CD4-positive, alpha-beta memory T cell (primary cell): ENCODE results near the gene SLC4A11. TPM values are rescaled to one million over a fixed set of nuclear protein-coding genes. Genes with fewer than 3 reads are reported as not detected.

Experiments used
- CTCF ChIA-PET: fragments of 350-600 bp; sonication (Branson Sonifier 250); formaldehyde crosslinking; loops from one replicate; lab custom pipeline; 2021; ENCODE audit warnings: inconsistent platforms; ENCODE audit not compliant: partially characterized antibody; lab: Charles Lee
- POLR2A ChIA-PET: fragments of 350-600 bp; sonication (Branson Sonifier 250); formaldehyde crosslinking; loops from one replicate; lab custom pipeline; 2021; ENCODE audit not compliant: partially characterized antibody; lab: Charles Lee
- DNase-seq, 5 donors: peaks; one replicate each; pipeline versions ENCODE4 v3.0.0 to v3.0.0-alpha.2; 2020 to 2022; ENCODE audit warnings: mixed read lengths in 1 of 5
- H3K27ac ChIP-seq: one replicate; pipeline ENCODE4 v1.7.0; 2013; ENCODE audit warnings: low read depth, low read length
- H3K27me3 ChIP-seq: 2 replicates; pipeline ENCODE4 v1.7.0; 2013; ENCODE audit warnings: mild to moderate bottlenecking, low read length, moderate library complexity; ENCODE audit not compliant: insufficient read depth
- H3K36me3 ChIP-seq: 2 replicates; pipeline ENCODE4 v1.7.0; 2013; ENCODE audit warnings: mild to moderate bottlenecking, low read length, moderate library complexity; ENCODE audit not compliant: insufficient read depth
- H3K4me1 ChIP-seq: 2 replicates; pipeline ENCODE4 v1.7.0; 2013; ENCODE audit warnings: mild to moderate bottlenecking, low read length, moderate library complexity; ENCODE audit not compliant: insufficient read depth
- H3K4me3 ChIP-seq, 2 donors: one replicate each; pipeline ENCODE4 v1.7.0; 2013; ENCODE audit warnings: low read length in 2 of 2, mild to moderate bottlenecking in 1 of 2
- H3K9me3 ChIP-seq, 2 donors: one replicate each; pipeline ENCODE4 v1.7.0; 2013; ENCODE audit warnings: low read length in 2 of 2, control low read depth in 1 of 2; ENCODE audit not compliant: control insufficient read depth in 1 of 2
- H3K27ac Mint-ChIP-seq, 7 donors: one replicate each; pipeline ENCODE4 v1.8.0; 2020 to 2021; ENCODE audit warnings: mixed read lengths in 7 of 7, mild to moderate bottlenecking in 6 of 7, inconsistent platforms in 3 of 7, moderate library complexity in 3 of 7
- H3K27me3 Mint-ChIP-seq, 2 donors: one replicate each; pipeline ENCODE4 v1.8.0; 2020 to 2021; ENCODE audit warnings: mixed read lengths in 2 of 2
- H3K36me3 Mint-ChIP-seq, 2 donors: one replicate each; pipeline ENCODE4 v1.8.0; 2020 to 2021; ENCODE audit warnings: mixed read lengths in 2 of 2, inconsistent platforms in 1 of 2, mild to moderate bottlenecking in 1 of 2
- H3K4me1 Mint-ChIP-seq, 4 donors: one replicate each; pipeline ENCODE4 v1.8.0; 2020 to 2021; ENCODE audit warnings: mixed read lengths in 4 of 4, mild to moderate bottlenecking in 1 of 4
- H3K4me3 Mint-ChIP-seq, 8 donors: one replicate each; pipeline ENCODE4 v1.8.0; 2020 to 2021; ENCODE audit warnings: mixed read lengths in 8 of 8, mild to moderate bottlenecking in 7 of 8, moderate library complexity in 6 of 8, inconsistent platforms in 3 of 8
- H3K9me3 Mint-ChIP-seq, 8 donors: one replicate each; pipeline ENCODE4 v1.8.0; 2020 to 2021; ENCODE audit warnings: mixed read lengths in 8 of 8, mild to moderate bottlenecking in 5 of 8, inconsistent platforms in 3 of 8, moderate library complexity in 1 of 8
- intact Hi-C: fragments of 100-400 bp; cut with micrococcal nuclease; formaldehyde crosslinking; loops from one replicate; pipeline ENCODE4 v1.15.1; 2023
- polyA plus RNA-seq, 2 donors: library from polyadenylated mRNA; unstranded; fragments of 300-500 nt; fragmentation: Illumina TruSeq; gene quantifications; one replicate each; pipeline ENCODE4 v1.2.3, GENCODE V29; 2021
- total RNA-seq, 2 experiments: library from RNA; stranded (reverse); gene quantifications; one replicate each; pipeline ENCODE4 v1.2.3, GENCODE V29; 2021

The SLC4A11 gene
- total and polyA plus RNA-seq, 4 experiments from 2014 or later: 0.35 to 0.83 (median 0.37) TPM; not detected in 1

DNA sequence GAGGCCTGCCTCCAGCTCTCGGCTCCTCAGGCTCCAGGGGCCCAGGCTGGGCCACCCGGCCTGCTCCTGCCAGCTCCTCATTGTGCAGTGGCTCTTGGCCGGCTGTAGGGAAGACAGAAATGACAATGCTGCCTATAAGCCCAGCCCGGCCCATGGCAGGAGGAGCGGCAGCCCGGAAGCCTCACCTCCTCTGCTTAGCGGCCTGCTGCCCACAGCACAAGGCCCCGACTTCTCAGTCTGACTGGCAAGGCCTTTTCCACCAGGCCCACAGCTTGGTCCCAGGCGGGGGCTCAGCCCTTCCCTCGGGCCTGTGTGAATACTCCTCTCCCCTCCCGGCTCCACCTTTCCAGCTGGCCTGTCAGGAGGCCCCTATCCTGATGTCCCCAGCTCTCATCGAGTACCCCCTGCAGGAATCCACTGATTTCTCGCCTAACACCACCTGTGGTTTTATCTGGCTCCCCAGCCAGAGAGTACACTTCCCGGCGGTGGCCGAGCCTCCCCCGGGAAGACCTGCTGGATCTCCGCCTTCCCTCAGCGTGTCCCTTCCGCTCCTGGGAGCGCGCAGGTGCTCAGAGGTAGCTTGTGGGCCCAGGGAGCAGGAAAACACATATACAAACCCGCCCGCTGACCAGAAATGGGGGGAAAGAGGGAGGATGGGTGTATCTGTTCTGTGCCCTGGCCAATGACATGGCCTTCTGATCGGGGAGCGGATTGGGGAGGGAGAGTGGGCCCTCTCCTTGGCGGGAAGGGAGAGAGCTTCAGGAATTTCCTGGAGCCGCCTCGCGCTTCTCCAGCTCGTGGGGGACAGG, 35.5 kb downstream of the SLC4A11 start:
- Histone ChIP-seq H3K4me3 (peak overlapping the region; percentile 94 to 99), H3K9me3 (no peaks in the 10 kb centered on the region), H3K27me3 (no peaks in the 10 kb centered on the region), H3K4me1 (peaks cover 27% of the 10 kb centered on the region), H3K36me3 (peaks cover 18% of the 10 kb centered on the region), H3K27ac (peak overlapping the region; percentile 91)
- CTCF ChIA-PET: interaction anchor here (0.6 to 1.1 kb wide), 4 partner anchors 16 to 44 kb away, joined by 3 to 4 read pairs (median 3); partner anchors contain the start of genes FASTKD5 and UBOX5
- Mint-ChIP-seq H3K9me3 (no peaks in the 10 kb centered on the region), H3K27me3 (no peaks in the 10 kb centered on the region), H3K4me1 (peaks cover 5 to 33% (median 18%) of the 10 kb centered on the region in 4 donors), H3K36me3 (peaks cover 20 to 40% of the 10 kb centered on the region in 2 donors), H3K4me3 (peak overlapping the region; percentile 93 to 98 (median 97)), H3K27ac (peak overlapping the region; percentile 96 to 97 (median 97))
- POLR2A ChIA-PET: interaction anchor here (0.9 to 2.9 kb wide), 12 partner anchors 12 to 564 kb away, joined by 3 to 29 read pairs (median 4); partner anchors contain the start of genes ADISSP, FASTKD5, MRPS26 and UBOX5
- intact Hi-C loops: loop anchor here (1.0 to 5.0 kb wide), 4 partner anchors 30 to 205 kb away; partner anchors contain the start of genes FASTKD5, LZTS3 and UBOX5
- peak in 4 of 5 donors; percentile 11 to 54 (median 20) for DNase-seq

DNA sequence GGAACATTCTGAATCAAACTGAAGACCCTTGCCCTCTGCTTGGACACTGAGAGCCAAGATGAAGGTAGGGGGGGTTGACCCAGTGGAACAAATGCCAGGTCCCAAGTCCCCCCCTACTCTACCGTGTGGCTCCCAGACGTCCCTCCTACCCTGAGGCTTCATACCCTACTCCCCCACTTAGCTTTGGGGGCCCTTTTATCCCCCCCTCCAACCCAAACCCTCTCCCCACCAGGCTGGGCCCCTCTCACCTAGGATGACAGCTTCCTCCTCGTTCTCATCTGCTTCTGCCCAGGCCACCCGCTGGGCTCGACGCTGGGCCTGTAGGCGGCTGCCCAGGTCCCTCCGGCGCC, 36.0 kb downstream of the SLC4A11 start:
- Mint-ChIP-seq H3K27ac (peak overlapping the region in 6 of 7 donors; percentile 24 to 97 (median 96)), H3K27me3 (no peaks in the 10 kb centered on the region), H3K9me3 (no peaks in the 10 kb centered on the region), H3K4me3 (peak overlapping the region; percentile 17 to 98 (median 85)), H3K36me3 (peaks cover 20 to 40% of the 10 kb centered on the region in 2 donors), H3K4me1 (peaks cover 5 to 27% (median 18%) of the 10 kb centered on the region in 4 donors)
- Histone ChIP-seq H3K4me1 (peaks cover 22% of the 10 kb centered on the region), H3K9me3 (no peaks in the 10 kb centered on the region), H3K27ac (peak overlapping the region; percentile 91), H3K36me3 (peaks cover 18% of the 10 kb centered on the region), H3K27me3 (no peaks in the 10 kb centered on the region), H3K4me3 (peak overlapping the region; percentile 94 to 99)
- DNase-seq: no peak
- intact Hi-C loops: loop anchor here (5.0 kb wide), 1 partner anchor 151 kb away; no protein-coding TSS in a partner anchor
- POLR2A ChIA-PET: interaction anchor here (0.7 to 2.9 kb wide), 11 partner anchors 12 to 565 kb away, joined by 3 to 29 read pairs (median 4); partner anchors contain the start of genes ADISSP, FASTKD5, MRPS26 and UBOX5
- CTCF ChIA-PET: interaction anchor here (0.7 to 1.1 kb wide), 2 partner anchors 16 to 37 kb away, joined by 3 to 4 read pairs; no protein-coding TSS in a partner anchor

DNA sequence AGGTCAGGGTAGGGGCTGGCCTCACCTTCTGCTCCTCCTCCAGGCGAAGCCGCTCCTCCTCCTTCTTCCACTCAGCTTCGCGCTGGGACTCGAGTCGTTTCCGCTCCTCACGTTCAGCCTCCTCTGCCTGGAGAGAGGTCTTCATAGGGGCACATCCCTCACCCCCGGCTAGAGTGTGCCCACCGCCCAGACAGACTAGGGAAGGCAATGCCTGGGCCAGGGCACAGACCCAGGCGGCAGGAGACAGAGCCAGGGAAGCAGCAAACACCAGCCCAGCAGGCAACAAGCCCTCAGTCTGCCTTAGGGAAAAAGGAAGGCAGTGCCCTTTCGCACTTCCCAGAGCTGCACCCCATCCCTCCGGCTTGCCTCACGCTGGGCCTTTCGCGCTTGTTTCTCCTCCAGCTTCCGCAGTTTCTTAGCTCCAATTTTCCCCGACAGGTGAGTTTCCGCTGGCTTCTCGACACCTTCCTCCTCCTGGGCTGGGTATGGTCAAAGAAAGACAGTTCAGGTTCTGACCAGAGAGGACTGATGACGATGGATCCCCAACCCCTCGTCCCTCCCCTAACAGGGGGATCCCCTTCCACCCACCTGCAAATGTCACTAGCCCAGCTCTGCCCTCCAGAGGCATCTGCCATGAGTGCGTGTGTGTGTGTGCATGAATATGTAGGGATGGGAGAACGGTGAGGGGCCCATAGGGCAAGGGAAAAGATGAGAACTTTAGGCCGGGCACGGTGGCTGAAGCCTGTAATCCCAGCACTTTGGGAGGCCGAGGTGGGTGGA, 38.8 kb downstream of the SLC4A11 start:
- H3K36me3 Mint-ChIP-seq: peaks cover 36 to 57% of the 10 kb centered on the region in 2 donors
- Histone ChIP-seq H3K36me3 (peaks cover 23% of the 10 kb centered on the region), H3K27me3 (no peaks in the 10 kb centered on the region), H3K4me3 (no peak overlapping the region), H3K9me3 (no peaks in the 10 kb centered on the region), H3K4me1 (peaks cover 22% of the 10 kb centered on the region), H3K27ac (no peak overlapping the region)
- ChIA-PET CTCF (interaction anchor here (1.4 kb wide), 1 partner anchor 15 kb away, joined by 3 read pairs; no protein-coding TSS in a partner anchor), POLR2A (interaction anchor here (0.6 to 1.3 kb wide), 2 partner anchors 9 to 109 kb away, joined by 3 to 8 read pairs; partner anchors contain the start of gene ITPA)
- intact Hi-C loops: loop anchor here (5.0 kb wide), 1 partner anchor 148 kb away; no protein-coding TSS in a partner anchor
- H3K4me1 Mint-ChIP-seq: peaks cover 9 to 34% (median 19%) of the 10 kb centered on the region in 4 donors
- H3K27me3 Mint-ChIP-seq: no peaks in the 10 kb centered on the region
- H3K9me3 Mint-ChIP-seq: no peaks in the 10 kb centered on the region
- no peak for DNase-seq
- H3K27ac Mint-ChIP-seq: peak overlapping the region in 2 of 7 donors; percentile 10 to 22
- no peak overlapping the region for H3K4me3 Mint-ChIP-seq

DNA sequence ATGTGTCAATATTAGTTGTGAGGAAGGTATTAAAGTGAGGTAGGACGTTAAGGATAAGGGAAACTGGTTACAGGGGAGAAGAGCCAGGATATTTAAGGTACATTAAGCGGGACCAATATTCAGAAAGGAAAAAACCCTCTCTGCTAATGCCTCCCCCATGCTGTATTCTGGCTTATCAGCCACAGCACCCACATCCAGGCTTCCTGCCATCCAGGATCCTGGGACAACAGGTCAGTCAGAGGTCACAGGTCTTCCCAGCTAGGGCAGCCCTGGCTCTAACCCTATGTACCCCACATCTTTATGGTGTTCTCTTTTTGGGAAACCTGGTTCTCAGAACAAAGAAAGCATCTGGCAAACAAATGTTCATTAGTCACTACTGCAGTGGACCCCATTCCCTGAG, 39.8 kb downstream of the SLC4A11 start:
- Mint-ChIP-seq H3K4me3 (peak overlapping the region in 2 of 8 donors; percentile 45 to 54), H3K9me3 (no peaks in the 10 kb centered on the region), H3K36me3 (peaks cover 37 to 61% of the 10 kb centered on the region in 2 donors), H3K27ac (peak overlapping the region in 2 of 7 donors; percentile 6 to 7), H3K4me1 (peaks cover 7 to 25% (median 14%) of the 10 kb centered on the region in 4 donors), H3K27me3 (no peaks in the 10 kb centered on the region)
- no peaks in the 10 kb centered on the region for H3K27me3 ChIP-seq
- H3K27ac ChIP-seq: no peak overlapping the region
- peaks cover 33% of the 10 kb centered on the region for H3K36me3 ChIP-seq
- H3K9me3 ChIP-seq: no peaks in the 10 kb centered on the region
- no peak overlapping the region for H3K4me3 ChIP-seq
- H3K4me1 ChIP-seq: peaks cover 16% of the 10 kb centered on the region
- intact Hi-C loops: no loop called here
- CTCF ChIA-PET: no interaction called here
- no peak for DNase-seq
- POLR2A ChIA-PET: no interaction called here

DNA sequence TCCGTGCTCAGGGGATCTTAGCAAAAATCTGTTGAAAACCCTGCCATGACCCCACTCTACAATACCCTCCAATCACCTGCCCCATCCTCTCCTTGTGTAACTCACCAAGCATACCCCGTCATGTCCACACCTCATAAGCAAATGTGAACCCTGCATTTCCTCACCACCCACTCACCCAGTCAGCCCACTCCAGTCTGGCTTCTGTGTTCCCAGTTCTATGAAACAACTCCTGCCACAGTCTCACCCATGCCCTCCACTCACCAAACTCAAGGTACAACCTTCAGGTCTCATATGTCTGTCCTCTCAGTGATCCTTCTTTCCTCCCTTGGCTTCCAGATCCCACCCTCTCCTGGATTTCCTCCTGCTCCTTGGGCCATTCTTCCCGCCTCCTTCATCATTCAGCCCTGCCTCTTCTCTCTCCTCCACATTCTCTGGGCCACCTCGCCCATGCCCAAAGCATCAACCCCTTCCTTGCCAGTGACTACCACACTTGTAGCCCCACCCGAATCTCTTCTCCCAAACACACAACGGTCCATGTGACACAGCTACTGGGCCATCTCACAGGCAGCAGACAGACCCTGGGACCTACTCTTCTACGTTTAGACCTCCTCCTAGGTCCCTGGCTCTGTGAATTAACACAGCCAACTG, 43.3 kb downstream of the SLC4A11 start:
- Histone ChIP-seq H3K27me3 (no peaks in the 10 kb centered on the region), H3K4me1 (no peaks in the 10 kb centered on the region), H3K4me3 (no peak overlapping the region), H3K9me3 (no peaks in the 10 kb centered on the region), H3K36me3 (peaks cover 62% of the 10 kb centered on the region), H3K27ac (no peak overlapping the region)
- Mint-ChIP-seq H3K27ac (peak overlapping the region in 6 of 7 donors; percentile 43 to 81 (median 74)), H3K36me3 (peaks cover 60 to 70% of the 10 kb centered on the region in 2 donors), H3K9me3 (no peaks in the 10 kb centered on the region), H3K4me3 (no peak overlapping the region), H3K4me1 (peaks cover 0 to 11% (median 4%) of the 10 kb centered on the region in 4 donors), H3K27me3 (no peaks in the 10 kb centered on the region)
- DNase-seq: no peak
- POLR2A ChIA-PET: interaction anchor here (1.1 kb wide), 1 partner anchor 13 kb away, joined by 3 read pairs; the partner anchor contains the start of gene ITPA
- intact Hi-C loops: no loop called here
- CTCF ChIA-PET: no interaction called here

DNA sequence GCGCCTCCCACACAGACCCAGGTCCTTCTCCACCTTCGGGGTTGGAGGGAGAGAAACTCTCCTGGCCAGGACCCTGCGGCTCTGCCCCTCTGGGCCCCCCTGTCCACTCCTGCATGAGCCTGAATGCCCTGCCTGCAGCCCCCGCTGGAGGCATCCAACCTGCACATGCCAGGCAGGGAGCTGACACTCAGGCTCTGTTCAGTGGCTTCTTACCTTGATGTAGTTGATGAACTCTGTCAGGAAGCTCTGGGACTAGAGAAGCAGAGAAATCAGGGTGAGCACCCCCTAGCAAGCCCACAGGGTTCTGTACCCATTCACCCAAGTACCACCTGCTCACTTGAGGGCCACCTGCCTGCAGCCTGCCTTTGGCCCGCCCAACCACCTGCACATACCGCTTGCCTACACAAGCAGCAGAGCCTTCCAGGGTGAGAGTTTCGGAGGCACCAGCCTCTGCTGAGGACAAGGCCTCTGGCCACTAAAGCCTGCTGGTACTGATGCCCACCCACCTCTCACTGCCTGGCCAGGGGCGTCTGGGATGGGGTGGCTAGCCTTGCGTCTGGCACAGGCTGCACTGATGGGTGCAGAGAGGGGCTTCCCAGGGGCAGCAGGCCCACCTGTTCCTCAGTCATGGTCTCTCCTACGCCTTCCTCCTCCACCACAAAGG, 44.2 kb downstream of the SLC4A11 start:
- H3K36me3 ChIP-seq: peaks cover 61% of the 10 kb centered on the region
- POLR2A ChIA-PET: no interaction called here
- H3K27ac Mint-ChIP-seq: peak overlapping the region in 4 of 7 donors; percentile 29 to 72 (median 54)

More for the DNA sequence above, 44.2 kb downstream of the SLC4A11 start:
- no peak overlapping the region for H3K4me3 Mint-ChIP-seq
- no peaks in the 10 kb centered on the region for H3K9me3 Mint-ChIP-seq
- Histone ChIP-seq H3K27ac (no peak overlapping the region), H3K9me3 (no peaks in the 10 kb centered on the region), H3K27me3 (no peaks in the 10 kb centered on the region), H3K4me1 (no peaks in the 10 kb centered on the region), H3K4me3 (no peak overlapping the region)
- no peak for DNase-seq
- H3K4me1 Mint-ChIP-seq: peaks cover 0 to 11% (median 4%) of the 10 kb centered on the region in 4 donors
- CTCF ChIA-PET: no interaction called here
- H3K27me3 Mint-ChIP-seq: no peaks in the 10 kb centered on the region
- intact Hi-C loops: no loop called here
- H3K36me3 Mint-ChIP-seq: peaks cover 55 to 69% of the 10 kb centered on the region in 2 donors
